Muscle layer of colon (tissue), 2 donors: ENCODE measurements around the gene CPA5.
"Not testable (repeated sequence)": the region's sequence is repeated elsewhere in the genome, so short reads cannot be mapped to it uniquely, and the experiment has no call there.

ENCODE experiments used
- H3K27ac ChIP-seq: one replicate; pipeline ENCODE4 v1.7.0; 2013; ENCODE audit warnings: low read depth, mild to moderate bottlenecking, low read length, moderate library complexity
- H3K27me3 ChIP-seq, 2 donors: one replicate each; pipeline ENCODE4 v1.7.0; 2013; ENCODE audit warnings: low read length in 2 of 2, mild to moderate bottlenecking in 2 of 2; ENCODE audit not compliant: insufficient read depth in 2 of 2, control insufficient read depth in 1 of 2
- H3K36me3 ChIP-seq: one replicate; pipeline ENCODE4 v1.7.0; 2013; ENCODE audit warnings: mild to moderate bottlenecking, low read length; ENCODE audit not compliant: insufficient read depth
- H3K4me1 ChIP-seq: one replicate; pipeline ENCODE4 v1.7.0; 2013; ENCODE audit warnings: mild to moderate bottlenecking, low read length; ENCODE audit not compliant: insufficient read depth
- H3K4me3 ChIP-seq, 2 donors: one replicate each; pipeline ENCODE4 v1.7.0; 2013; ENCODE audit warnings: low read length in 2 of 2, low read depth in 1 of 2, mild to moderate bottlenecking in 1 of 2, moderate library complexity in 1 of 2
- H3K9ac ChIP-seq: one replicate; pipeline ENCODE4 v1.7.0; 2013; ENCODE audit warnings: low read length
- H3K9me3 ChIP-seq: one replicate; pipeline ENCODE4 v1.7.0; 2013; ENCODE audit warnings: mild to moderate bottlenecking, low read length
- donor health status: abdominal sarcoma.
- donor health status: Adenocarcinoma of cecum.

CPA5 gene

DNA sequence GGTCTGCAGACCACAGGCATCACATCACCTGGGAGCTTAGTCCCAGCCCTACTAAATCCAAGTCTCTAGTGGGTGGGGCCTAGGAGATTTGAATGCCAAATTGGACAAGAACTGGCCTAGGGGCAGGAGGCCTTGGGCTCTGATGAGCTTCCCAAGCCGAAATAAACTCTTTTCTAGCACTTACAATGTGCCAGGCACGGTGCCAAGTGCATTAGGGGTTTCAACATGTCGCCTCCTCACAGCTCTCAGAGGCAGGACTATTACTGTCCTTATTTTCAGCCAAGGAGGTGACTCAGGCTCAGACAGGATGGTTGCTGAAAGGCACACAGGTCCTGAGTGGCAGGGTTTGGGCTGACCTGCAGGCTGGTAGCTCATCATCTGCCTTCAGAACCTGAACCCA is 26.4 kb downstream of the CPA5 start:
- Histone ChIP-seq H3K4me1 (peaks cover 66% of the 10 kb centered on the region), H3K27me3 (no peaks in the 10 kb centered on the region), H3K9ac (no peak overlapping the region), H3K4me3 (peak overlapping the region in 1 of 2 donors; percentile 42), H3K9me3 (peaks cover 2% of the 10 kb centered on the region), H3K27ac (no peak overlapping the region), H3K36me3 (no peaks in the 10 kb centered on the region)

DNA sequence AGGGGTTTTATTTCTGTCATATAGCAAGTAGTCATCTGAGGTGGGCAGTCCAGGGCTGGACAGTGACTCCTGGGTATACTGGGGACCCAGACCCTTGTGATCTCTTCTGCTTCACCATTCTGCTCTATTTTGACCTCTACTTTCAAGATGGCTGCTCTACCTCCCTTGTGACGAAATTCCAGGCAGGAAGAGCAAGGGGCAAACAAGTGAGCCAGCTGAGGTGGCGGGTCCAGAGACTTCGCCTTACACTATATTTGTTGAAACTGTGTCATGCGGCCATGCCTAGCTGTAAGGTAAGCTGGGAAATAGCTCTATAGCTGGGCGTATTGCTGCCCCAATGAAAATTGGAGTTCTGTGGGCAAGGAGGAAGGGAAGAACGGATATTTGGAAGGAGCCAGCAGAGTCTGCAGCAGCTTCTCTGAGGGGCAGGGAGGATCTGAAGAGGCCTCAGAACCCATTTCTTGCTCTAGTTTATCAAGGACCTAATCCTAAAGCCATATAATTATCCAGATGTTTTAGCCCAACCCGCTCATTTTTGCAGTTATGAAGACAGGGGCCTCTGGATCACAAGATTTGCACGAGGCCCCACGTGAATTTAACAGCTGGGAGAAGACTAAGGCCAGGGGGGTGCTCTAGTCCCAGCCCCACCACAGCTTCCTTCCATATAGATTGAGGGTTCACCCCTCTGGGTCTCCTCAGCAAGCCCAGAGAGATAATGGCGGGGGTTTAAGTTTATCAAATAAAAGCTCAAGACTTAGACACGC is 28.0 kb downstream of the CPA5 start:
- H3K4me1 ChIP-seq: peaks cover 60% of the 10 kb centered on the region
- peak overlapping the region in 1 of 2 donors; percentile 11 for H3K4me3 ChIP-seq
- H3K36me3 ChIP-seq: no peaks in the 10 kb centered on the region
- peak overlapping the region; percentile 37 for H3K27ac ChIP-seq
- H3K9me3 ChIP-seq: peaks cover 5% of the 10 kb centered on the region
- H3K9ac ChIP-seq: peak overlapping the region; percentile 27
- no peaks in the 10 kb centered on the region for H3K27me3 ChIP-seq

DNA sequence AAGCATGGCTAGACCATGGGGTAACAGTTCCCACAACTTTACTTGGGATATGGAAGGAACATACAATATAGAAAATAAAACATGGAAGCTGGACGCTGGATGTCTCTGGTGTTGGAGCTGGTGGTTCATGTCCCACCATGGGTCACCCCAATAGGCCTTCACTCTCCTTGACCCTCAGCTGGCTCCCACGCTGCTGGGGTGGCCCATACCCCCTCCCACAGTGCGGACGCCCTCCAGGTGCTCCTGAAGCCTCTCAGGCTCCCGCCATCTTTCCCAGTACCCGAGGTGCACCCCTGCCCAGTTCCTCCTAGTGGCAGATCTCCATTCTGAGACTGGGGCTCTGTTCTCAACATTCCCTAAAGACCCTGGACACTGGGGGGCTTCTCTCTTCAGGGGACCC is 29.9 kb downstream of the CPA5 start:
- Histone ChIP-seq H3K9ac (no peak overlapping the region), H3K4me1 (peaks cover 49% of the 10 kb centered on the region), H3K36me3 (no peaks in the 10 kb centered on the region), H3K27ac (peak overlapping the region; percentile 37), H3K4me3 (no peak overlapping the region), H3K9me3 (peaks cover 5% of the 10 kb centered on the region), H3K27me3 (no peaks in the 10 kb centered on the region)

DNA sequence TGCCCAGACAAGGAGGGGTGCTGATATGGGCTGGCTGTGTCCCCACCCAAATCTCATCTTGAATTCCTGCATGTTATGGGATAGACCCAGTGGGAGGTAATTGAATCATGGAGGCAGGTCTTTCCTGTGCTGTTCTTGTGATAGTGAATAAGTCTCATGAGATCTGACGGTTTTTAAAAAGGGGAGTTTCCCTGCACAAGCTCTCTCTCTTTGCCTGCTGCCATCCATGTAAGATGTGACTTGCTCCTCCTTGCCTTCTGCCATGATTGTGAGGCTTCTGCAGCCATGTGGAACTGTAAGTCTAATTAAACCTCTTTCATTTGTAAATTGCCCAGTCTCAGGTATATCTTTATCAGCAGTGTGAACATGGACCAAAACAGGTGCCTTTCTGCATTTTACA is 31.8 kb downstream of the CPA5 start:
- H3K27me3 ChIP-seq, H3K36me3 ChIP-seq, H3K9me3 ChIP-seq, H3K4me3 ChIP-seq, H3K27ac ChIP-seq, H3K9ac ChIP-seq: not testable (repeated sequence)
- H3K4me1 ChIP-seq: peaks cover 39% of the 10 kb centered on the region

DNA sequence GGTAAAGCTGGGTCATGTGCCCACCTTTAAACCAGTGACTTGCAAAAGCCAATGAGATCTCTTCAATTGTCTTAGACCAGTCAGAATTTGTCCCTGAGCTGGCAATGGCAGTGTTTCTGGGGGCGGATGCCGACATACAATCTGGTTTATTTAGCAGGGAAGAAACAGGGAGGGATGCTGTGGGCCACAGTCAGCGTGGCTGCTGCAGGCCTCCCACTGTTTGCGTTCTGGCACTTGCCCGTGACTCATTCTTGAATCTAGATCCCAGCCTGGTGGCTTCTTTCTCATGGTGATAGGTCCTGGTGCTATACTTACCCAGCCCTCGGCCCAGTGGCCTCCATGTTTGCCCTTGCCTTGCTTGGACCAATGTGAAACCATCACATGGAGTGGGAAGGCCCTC is 32.6 kb downstream of the CPA5 start:
- H3K9ac ChIP-seq: no peak overlapping the region
- H3K36me3 ChIP-seq: no peaks in the 10 kb centered on the region
- no peak overlapping the region for H3K4me3 ChIP-seq
- peaks cover 5% of the 10 kb centered on the region for H3K9me3 ChIP-seq
- H3K27me3 ChIP-seq: no peaks in the 10 kb centered on the region
- H3K27ac ChIP-seq: no peak overlapping the region
- H3K4me1 ChIP-seq: peaks cover 32% of the 10 kb centered on the region

DNA sequence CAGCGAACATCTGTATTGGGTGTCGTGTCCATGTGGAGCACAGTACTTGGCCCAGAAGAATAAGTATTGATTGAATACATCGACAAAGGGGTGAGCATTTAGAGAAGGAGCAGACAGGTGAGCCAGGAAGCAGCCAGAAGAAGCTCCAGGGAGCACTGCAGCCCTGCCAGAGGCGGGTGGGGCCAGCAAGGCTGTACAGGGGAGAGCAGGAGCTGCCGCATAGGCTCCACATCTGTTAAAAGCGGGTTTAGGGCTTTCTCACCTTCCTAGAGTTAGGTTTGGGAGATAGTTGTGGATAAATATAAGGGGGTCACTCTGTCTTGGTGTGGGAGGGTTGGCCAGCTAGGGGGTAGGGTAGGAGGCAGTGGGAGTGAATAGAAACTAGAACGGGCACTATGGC is 34.4 kb downstream of the CPA5 start:
- Histone ChIP-seq H3K36me3 (no peaks in the 10 kb centered on the region), H3K9me3 (peaks cover 5% of the 10 kb centered on the region), H3K4me3 (no peak overlapping the region), H3K27ac (no peak overlapping the region), H3K9ac (no peak overlapping the region), H3K27me3 (no peaks in the 10 kb centered on the region), H3K4me1 (peaks cover 14% of the 10 kb centered on the region)

DNA sequence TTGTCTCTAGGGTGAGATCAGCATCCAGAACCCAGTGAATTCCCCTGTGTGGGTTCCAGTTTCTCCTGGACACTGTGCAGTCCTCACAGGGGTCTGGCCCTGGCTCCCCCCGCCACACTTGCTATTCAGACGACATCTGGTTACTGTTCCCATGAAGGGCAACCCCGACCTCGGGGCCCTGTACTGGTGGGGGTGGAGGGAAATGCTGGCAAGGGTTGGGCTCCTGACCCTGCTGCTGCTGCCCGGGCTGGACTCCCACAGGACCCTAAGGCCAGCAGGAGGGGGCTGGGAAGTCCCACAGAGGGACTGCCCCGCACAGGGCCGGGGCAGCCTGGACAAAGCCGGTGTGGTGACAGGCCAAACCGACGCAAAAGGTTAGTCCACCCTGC is 34.9 kb downstream of the CPA5 start:
- peaks cover 5% of the 10 kb centered on the region for H3K9me3 ChIP-seq
- H3K27ac ChIP-seq: no peak overlapping the region
- H3K4me1 ChIP-seq: peaks cover 10% of the 10 kb centered on the region
- no peak overlapping the region for H3K9ac ChIP-seq
- no peak overlapping the region for H3K4me3 ChIP-seq
- H3K27me3 ChIP-seq: no peaks in the 10 kb centered on the region
- H3K36me3 ChIP-seq: no peaks in the 10 kb centered on the region

DNA sequence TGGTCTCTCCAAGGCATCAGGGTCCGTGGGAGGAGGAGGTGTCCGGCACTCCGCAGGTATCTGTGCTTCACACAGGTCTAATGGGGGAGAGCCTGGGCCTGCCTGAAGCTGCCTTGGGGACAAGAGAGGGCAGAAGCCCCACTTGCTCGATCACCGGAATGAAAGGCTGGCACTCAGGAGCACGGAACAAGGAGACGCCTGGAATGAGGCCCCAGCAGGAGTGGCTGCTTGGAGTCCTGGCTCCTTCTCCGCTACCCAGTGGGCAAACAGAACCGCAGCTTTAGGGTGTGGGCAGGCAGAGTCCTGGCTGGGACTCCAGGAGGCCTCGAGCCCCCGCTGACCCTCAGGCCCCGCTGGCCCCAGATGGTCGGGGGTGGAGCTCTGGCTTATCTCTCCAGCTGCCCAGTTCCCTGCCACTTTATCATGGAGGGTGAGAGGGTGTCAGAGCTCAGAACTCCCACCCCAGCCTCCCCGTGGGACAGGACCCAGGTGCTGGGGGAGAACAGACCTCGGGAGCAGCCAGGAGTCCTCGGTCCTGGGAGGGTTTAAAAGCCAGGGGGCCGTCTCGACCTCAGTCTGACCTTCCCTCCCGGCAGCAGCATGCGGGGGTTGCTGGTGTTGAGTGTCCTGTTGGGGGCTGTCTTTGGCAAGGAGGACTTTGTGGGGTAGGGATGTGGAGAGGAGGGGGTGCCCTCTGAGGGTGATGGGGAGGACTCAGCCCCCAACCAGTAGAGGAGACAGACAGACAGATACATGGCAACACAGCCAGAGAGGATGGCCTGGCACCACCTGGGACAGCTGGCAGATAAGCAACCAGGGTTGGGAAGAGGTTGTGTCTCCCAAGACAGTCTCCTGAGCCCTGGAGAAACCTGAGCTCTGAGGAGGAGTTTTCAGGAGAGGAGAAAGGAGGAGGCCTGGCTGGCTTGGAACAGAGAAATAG is 35.6 kb downstream of the CPA5 start, which contains the start of gene CPA1:
Gene CPA1, plus strand, starts transcription at position 574 of the 940 bp plus-strand sequence. Its CDS starts 27 bp downstream, at position 601.
- Histone ChIP-seq H3K27ac (no peak within 1 kb of the TSS), H3K36me3 (no peaks in the 10 kb centered on the region), H3K4me1 (peaks cover 10% of the 10 kb centered on the region), H3K9ac (no peak within 1 kb of the TSS), H3K9me3 (peaks cover 5% of the 10 kb centered on the region), H3K4me3 (no peak within 1 kb of the TSS), H3K27me3 (no peaks in the 10 kb centered on the region)

DNA sequence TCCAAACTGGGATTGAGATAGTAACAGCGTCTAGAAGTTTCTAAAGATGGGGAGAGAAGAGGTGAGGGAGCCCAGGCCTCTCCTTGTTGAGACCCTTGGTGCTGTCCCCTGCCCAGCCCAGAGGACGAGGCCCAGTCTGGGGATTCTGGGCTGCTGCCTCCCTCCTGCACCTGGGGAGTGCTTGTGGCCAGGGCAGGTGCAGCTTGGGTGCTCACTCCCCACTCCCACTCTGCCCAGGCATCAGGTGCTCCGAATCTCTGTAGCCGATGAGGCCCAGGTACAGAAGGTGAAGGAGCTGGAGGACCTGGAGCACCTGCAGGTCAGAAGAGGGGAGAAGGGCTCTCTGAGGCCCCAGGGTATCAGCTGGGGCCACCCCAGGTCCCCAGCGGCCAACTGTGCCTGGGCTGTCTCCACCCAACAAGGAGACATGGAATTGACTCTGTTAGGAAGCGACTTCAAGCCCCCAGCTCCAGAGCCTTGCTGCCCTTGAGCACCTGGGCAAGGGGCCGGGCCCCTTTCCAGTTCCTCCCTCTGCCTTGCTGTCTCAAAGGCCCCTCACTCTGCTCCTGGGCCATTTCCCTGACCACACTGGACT is 36.3 kb downstream of the CPA5 start:
- Histone ChIP-seq H3K9ac (no peak overlapping the region), H3K4me3 (no peak overlapping the region), H3K27ac (no peak overlapping the region), H3K4me1 (peaks cover 10% of the 10 kb centered on the region), H3K27me3 (no peaks in the 10 kb centered on the region), H3K9me3 (peaks cover 4% of the 10 kb centered on the region), H3K36me3 (no peaks in the 10 kb centered on the region)

DNA sequence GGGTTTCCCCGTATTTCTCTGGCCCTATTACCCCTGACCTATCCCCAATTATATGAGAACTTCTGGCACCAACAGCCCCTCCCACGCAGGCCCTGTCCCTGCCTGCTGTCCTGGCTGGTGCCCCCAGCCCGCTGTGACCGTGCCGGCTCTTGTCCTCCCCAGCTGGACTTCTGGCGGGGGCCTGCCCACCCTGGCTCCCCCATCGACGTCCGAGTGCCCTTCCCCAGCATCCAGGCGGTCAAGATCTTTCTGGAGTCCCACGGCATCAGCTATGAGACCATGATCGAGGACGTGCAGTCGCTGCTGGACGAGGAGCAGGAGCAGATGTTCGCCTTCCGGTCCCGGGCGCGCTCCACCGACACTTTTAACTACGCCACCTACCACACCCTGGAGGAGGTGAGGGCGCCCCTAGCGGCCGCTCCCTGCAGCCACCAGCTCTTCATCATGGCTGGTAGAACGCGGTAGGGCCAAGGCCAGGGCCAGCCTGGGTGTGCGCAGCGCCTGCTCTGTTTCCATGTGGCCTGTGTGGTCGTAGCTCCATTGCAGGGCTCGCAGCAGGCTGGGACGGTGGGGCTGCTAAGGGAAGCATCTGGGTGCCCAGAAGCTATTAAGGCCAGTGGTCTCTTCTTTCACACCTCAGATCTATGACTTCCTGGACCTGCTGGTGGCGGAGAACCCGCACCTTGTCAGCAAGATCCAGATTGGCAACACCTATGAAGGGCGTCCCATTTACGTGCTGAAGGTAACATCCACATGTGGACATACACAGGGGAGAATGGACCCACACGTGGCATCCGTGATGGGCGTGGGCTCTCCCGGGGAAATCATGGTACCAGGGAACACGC is 37.1 kb downstream of the CPA5 start:
- peaks cover 10% of the 10 kb centered on the region for H3K4me1 ChIP-seq
- no peaks in the 10 kb centered on the region for H3K9me3 ChIP-seq

More for the DNA sequence above, 37.1 kb downstream of the CPA5 start:
- H3K9ac ChIP-seq: no peak overlapping the region
- no peaks in the 10 kb centered on the region for H3K27me3 ChIP-seq
- H3K36me3 ChIP-seq: no peaks in the 10 kb centered on the region
- no peak overlapping the region for H3K4me3 ChIP-seq
- no peak overlapping the region for H3K27ac ChIP-seq
